GM18505 (cell line): ENCODE measurements around the gene ABL1.

Source experiments
- ATAC-seq: cut with Tn5 transposase; IDR thresholded peaks from one replicate; pipeline ENCODE4 v1.9.1; 2021; ENCODE audit not compliant: unreplicated experiment
- POLR2A ChIP-seq: IDR thresholded peaks from 4 replicates; pipeline ENCODE4 v1.6.1; 2011; ENCODE audit warnings: borderline replicate concordance; ENCODE audit not compliant: insufficient read depth, insufficient read length; ENCODE audit errors: extremely low read depth

The ABL1 gene

DNA sequence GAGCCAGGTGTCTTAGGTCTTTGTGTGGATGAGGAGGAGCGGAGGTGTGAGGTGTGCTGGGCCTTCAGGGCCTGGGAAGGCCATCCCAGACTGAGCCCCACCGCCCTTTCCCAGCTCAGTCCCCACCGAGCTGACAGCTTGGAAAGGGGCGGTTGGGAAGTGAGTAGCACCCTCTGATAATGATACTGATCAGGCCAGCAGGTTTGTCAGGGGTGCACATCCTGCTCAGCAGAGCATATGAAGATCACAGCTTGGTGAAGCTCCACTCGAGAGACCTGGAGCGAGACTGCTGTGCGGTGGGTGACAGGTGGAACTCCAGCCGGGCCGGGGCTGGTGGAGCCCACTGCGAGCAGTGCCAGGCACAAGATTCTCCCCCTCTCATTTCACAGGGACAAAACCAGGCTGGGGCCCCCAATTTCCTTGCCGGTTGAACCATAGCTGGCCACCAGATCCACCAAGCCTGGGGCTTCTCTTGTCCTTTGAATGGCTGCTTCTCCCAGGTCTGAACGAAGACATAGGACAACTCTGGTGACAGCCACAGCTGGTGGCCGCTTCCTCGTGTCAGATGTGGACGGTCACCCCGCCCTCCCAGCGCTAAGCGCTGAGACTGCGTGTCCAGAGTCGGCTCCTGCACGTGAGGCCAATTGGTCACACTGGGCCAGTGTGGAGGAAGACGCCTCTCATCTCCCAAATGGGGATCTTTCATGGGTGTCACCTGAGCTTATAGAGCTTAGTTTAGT lies 53.3 kb downstream of the ABL1 start:
- ATAC-seq: no peak
- TF ChIP-seq POLR2A: no peak

DNA sequence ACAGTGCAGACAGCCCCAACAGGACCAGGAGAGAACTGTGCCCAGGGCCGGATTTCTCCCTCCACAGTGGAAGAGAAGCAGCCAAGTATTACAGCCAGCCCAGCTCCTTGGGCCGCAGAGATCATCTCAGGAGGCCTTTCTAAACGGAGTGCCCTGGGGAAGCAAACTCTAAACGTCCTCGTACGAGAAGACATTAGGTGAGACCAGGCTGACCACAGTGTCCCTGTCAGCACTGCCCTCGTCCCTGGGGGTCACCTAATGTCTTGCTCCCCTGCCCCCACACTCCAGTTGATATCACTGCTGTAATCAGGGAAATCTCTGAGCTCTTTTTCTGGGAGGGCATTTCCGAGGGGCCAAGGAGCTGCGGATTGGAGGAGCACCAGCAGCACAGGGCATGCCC lies 55.1 kb downstream of the ABL1 start:
- no peak for ATAC-seq
- TF ChIP-seq POLR2A: no peak

DNA sequence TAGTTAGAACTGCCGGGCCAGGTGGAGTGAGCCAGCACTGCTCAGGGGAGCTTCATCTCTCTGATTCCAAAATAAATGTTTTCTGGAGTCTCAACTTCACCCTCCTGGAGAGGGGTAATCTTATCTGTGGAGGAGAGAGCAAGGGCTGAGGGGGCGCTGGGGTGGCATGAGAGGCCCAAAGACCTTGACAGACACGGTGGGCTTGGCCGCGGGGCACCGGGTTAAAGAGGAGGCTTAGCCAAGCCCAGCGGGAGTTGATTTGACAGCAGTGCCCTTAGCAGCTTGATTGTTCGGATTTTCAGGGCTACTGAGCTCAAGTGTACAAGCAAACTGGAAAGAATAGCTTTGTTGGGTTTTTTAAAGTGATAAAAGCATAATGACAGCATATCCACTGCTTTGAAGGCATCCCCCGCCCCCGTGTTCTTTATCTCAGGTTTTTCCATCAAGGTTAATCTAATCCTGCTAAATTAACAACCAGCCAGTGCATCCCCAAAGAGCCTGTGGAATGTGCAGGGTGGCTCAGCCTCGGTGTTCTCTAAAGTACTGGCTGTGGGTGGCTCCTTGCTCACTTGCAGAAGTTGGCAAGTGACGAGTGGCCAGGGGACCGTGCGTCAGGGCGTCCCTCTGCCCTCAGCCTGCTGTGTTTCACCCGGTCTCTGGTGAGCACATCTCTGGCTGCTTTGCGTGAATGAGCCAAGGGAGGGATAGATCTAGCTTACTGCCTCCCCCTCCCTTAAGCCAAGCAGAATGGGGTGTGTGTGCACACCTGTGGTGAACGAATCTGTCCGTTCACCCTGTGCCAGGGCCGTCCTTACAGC lies 56.0 kb downstream of the ABL1 start:
- no peak for TF ChIP-seq POLR2A
- no peak for ATAC-seq

DNA sequence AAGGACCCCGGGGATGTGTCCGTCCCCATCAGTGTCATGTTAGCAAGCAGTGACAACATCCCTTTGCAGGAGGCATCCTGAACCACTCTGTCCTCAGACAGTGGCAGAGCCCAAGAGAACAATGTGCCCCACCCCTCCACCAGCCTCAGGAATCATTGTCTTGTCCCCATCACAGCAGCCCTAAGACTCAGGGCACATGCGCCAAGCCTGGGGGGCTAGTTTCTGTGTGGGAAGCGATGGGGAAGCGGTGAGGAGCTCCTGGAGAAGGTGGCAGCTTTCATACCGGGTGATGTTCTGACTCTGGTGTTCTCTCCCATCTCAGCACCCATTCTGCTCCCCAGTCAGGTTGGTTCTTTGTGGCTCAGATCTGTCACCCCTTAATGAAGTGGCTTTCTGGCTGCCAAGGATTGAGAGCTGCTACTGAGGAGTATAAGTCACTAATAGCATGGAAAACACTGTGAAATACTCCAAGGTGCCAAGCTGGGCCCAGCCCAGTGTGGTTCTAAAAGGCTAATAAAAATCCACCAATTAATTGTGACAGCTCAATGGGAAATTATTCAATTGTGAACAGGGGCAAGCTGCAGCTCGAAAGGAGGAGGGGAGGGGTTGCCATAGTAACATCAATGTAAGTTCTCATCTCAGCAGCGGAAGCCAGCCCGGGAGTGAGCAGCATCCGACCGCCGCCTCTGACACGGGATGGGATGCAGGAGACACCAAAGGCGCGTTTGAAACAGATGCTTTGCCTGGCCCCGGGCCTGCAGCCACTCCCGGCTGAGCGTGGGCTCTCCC lies 56.8 kb downstream of the ABL1 start:
- no peak for ATAC-seq
- TF ChIP-seq POLR2A: no peak

DNA sequence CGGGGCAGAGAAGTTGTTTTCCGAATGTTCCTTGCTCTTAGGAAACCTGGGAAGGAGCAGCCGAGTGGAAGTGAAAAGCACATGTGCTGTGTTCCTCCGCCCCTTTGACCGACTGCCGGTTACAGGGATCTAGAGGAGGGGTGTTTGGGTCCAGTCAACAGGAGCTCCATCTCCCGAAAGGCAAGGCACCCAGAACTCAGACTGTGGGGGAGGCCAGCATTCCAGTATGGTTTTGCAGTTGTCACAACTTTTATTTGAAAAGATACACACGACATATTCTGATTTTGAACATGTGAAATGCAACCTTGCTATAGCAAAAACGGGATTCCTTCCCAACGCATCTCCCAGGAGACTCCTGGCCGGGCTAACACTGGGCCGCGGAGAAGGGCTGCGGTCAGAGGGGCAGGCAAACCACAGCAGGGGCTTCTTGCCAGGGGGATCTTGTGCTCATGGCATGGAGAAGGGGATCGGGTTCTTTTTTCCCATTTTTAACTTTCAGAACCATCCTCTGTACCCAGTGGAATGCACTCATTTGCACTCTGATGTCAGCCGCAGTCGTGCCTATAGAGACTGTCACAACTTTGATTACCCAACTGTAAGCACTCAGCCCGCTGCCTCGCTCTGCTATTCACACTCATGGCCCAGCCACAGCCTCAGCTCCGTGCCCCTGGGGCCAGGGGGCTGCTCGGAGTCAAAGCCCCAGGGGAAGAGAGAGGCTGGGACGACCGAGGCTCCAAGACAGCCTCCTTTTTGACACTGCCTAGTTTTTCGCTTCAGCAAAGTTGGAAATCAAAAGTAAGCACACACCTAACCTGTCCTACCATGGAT lies 57.6 kb downstream of the ABL1 start:
- TF ChIP-seq POLR2A: no peak
- no peak for ATAC-seq

DNA sequence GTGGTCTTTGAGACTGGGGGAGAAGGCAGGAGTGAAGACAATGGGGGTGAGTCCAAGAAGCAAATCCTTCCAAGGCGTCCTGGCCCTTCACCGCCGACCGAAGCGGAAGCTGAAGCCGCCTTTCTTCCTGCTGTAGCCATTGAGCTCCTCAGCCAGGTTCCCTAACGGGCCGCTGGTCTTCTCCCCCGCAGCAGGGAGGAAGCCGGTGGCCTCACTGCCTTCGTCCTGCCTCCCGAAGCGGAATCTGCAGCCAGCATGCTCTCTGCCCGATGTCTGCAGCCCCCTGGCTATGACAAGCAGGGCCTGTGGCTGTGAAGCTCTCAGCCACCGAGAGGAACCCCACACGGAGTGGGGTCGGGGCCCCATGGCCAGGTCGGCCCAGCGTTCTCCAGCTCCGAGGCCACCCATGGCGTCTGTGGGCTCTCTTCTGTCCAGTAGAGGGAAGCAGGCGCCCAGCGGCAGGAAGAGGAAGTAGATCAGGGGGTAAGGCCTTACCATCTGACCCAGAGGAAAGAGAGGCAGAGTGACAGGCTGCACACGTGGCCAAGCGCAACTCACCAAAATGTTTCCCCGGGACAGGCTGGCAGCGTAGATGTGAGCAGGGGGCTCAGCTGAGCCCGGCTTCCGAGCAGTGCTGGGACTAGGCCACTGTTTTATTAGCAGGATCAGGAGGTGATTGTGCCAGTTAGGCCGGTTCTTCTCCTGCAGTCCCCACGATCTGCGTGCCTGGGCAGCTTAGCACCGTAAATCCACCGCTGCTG lies 58.5 kb downstream of the ABL1 start:
- no peak for ATAC-seq
- TF ChIP-seq POLR2A: no peak

DNA sequence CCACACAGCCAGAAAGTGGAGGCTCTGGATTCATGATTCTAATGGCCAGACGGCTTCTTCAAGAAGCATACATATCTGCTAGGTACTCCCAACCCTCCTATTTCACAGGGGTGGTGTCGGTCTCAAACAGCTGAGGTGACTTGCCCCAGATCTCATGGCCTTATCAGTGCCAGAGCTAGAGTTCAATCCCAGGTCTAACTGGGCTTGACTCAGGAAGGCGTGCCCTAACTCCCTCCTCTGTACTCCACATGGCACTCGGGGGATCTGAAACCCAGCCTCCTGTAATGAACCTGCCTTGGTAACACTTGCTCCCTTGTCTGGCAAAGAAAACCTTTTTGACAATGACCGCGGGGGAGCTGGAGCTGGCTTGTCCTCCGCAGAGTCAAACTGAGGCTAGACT lies 59.5 kb downstream of the ABL1 start:
- TF ChIP-seq POLR2A: no peak

DNA sequence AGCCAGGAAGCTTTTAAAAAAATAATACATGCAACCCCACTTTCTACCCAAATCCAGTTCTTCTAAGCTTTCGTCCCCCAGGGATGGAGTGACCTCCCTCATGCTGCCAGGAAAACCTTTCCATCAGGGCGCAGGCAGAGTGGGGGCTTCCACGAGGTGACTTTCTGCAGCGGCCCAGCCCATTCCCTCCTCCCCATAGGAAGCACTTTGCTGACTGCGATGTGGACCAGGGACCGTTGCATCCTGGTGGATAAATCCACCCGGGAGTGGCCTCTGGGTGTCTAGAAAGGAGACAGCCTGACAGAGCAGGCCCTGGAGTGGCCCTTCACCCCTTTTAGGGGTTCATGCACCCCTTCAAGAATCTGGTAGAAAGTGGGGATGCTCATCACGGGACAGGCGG lies 60.0 kb downstream of the ABL1 start:
- ATAC-seq: no peak
- TF ChIP-seq POLR2A: no peak

More for the DNA sequence above, 59.5 kb downstream of the ABL1 start:
- ATAC-seq: no peak

DNA sequence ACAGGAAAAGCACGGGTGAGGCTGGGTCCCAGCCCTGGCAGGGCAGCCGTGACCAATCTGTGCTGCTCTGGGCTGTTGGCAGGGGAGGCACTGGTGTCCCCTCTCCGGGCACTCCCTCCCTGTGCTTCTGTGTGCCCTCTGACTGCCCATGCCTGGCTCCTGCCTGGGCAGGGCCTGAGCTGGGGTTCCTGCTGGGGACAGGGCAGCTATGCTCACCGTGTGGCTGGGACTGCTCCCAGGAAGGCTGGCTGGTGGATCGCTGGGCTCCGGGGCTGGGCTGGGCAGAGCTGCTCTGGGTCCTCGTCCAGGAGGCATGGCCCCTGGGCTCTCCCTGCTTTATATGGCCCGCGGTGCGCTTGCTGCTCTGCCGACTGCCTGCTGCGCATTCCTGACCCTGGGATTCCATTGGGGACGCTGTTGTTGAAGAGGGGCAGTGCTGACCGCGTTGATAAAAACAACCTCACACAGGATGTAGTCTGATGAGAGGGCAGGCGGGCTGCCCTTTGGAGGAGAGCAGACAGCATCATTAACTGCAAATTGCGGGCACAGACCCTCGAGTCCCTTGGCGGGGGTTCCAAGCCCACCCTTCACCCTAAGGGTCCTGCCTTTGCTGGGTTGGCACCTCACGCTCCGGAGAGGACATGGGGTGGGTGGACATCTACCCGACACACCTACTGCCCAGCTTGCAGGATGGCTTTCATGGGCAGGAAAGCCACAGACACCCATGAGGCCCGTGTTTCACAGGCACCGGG lies 60.6 kb downstream of the ABL1 start:
- ATAC-seq: no peak
- TF ChIP-seq POLR2A: no peak

DNA sequence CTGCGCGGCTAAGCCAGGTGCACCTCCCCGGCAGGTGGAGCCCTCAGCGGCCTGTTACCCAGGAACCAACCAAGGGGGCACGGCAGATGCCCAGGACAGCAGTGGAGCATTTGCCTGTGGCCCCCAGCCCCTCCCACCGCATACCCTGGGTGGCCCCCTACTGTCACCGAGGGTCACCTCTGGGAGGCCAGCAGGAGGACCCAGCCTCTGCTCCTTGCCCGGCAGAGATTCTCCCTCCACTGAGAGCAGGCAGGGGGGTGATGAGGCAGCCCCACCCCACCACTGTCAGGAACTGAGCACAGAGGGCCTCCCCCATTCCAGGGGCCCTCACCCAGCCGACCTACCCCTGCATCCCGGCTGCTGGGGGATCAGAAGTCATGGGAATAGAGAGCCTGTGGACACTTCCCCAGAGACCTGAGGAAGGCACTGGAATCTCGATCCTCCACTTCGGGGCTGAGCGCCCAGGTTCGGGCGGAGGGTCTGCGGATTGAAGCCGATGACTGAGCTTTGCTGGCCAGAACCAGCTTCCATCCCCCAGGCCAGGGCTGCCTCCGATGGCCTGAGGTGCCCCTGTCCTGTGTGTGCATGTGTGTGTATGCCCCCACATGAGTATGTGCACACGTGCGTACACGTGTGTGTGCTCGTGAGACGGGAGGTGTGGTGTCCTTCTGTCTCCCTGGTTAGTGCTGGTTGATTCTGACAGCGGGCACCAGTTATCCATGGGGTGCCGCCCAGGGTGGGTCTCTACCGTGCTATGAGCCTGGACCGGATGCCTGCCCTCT lies 61.4 kb downstream of the ABL1 start, which contains the start of gene QRFP:
Gene QRFP (minus strand): TSS at position 580 of the 782 bp plus-strand sequence. CDS start 2,974 bp downstream, outside the sequence.
- no peak for ATAC-seq
- TF ChIP-seq POLR2A: no peak
